CD4-positive, alpha-beta T cell treated with Interferon gamma for 1 hour (primary cell): ENCODE results near the gene LRRC47.
"Not testable (repeated sequence)": the region's sequence is repeated elsewhere in the genome, so short reads cannot be mapped to it uniquely, and the experiment has no call there.

ENCODE experiments used
- DNase-seq: peaks from one replicate; pipeline ENCODE4 v3.0.0-alpha.2; 2020

The LRRC47 gene

GRCh38 chr1:3814771-3815561, 18.7 kb upstream of the LRRC47 start:
- DNase-seq: no peak

DNA sequence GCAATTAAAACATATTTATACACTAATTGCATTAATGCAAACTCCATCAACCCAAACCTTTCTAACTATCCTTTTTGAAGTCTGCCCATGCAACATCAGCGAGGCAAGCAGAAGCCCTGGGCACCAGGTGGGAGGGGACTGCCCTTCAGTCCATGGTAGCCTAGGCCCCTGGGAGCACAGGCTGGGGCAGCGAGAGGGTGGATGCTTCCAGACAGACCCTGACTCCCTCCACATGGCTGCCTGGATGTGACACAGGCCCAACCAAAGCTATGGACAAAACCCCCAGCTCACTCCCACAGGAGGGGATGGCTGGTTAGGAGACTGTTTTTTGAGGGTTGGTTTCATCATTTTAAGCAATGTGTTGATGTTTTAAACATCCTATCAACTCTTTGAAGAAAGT, 17.8 kb upstream of the LRRC47 start:
- DNase-seq: no peak

DNA sequence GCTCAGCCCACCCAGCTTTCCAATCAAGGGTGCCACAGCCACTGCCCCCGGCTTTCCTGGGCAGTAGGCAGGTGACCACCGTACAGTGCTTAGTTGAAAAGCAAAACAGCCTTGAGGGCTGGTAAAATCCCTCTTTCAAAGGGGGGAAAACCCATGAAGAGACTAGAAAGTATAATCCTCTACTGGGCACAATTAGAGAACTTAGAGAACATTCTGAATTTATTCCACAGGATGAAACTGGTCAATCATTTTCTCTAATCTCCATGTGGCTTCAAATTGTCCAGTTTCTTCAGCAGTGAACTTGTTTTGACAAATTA, 15.3 kb upstream of the LRRC47 start:
- no peak for DNase-seq

- DNase-seq: not testable (repeated sequence)
These were observed 14.0 kb upstream of the LRRC47 start for GRCh38 chr1:3810149-3810761.

DNA sequence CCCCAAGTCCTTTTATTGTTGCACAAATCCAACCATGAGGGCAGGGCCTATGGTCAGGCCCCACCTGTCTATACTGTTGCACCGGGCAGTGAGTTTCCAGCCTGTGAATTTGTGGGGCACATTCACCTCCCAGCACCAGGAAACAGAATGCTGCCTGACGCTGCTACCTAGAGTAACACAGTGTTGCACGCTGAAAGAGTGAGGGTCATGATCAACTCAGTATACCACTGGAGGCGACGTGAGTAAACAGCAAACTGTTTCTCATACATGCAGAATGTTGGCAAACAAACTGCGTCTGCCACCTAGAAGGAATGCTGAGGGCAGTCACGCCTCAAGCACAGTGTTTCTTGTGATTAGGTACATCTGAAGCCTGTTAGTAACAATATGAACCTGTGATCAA, 13.4 kb upstream of the LRRC47 start:
- DNase-seq: no peak

DNA sequence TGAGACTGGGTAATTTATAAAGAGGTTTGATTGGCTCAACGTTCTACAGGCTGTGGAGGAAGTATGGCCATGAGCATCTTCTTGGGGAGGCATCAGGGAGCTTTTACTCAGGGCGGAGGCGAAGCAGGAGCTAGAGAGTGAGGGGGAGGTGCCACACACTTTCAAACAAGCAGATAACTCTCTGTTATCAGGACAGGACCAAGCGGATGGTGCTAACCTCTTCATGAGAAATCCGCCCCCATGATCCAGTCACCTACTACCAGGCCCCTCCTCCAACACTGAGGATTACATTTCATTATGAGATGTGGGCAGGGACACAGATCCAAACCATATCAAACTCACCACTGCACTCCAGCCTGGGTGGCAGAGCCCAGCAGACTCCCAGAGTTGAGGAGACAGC, 11.5 kb upstream of the LRRC47 start:
- DNase-seq: no peak

- DNase-seq: no peak
These were observed 8.7 kb upstream of the LRRC47 start for GRCh38 chr1:3805038-3805437.

DNA sequence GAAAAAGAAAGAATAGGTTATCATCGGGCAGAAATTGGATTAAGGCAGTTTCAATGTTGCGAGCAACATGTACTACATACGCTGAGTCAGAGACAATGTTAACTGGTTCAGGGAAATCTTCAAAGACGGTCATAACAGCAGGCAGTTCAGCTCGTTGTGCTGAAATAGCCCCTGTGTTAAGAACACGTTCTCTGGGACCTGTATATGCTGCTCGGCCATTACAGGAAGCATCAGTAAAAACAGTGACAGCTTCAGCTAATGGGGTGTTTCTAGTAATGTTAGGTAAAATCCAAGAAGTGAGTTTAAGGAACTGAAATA, 8.3 kb upstream of the LRRC47 start:
- not testable (repeated sequence) for DNase-seq

- DNase-seq: no peak
These were observed 7.8 kb upstream of the LRRC47 start for GRCh38 chr1:3803905-3804626.

DNA sequence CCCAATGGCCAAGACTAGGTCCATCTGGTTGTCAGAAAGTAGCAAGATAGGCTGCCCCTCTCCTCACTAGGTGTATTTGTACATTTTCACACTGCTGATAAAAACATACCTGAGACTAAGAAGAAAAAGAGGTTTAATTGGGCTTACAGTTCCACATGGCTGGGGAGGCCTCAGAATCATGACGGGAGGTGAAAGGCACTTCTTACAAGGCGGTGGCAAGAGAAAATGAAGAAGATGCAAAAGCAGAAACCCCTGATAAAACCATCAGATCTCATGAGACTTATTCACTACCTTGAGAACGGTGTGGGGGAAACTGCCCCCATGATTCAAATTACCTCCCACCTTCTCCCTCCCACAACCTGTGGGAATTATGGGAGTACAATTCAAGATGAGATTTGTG, 4.5 kb upstream of the LRRC47 start:
- DNase-seq: not testable (repeated sequence)

DNA sequence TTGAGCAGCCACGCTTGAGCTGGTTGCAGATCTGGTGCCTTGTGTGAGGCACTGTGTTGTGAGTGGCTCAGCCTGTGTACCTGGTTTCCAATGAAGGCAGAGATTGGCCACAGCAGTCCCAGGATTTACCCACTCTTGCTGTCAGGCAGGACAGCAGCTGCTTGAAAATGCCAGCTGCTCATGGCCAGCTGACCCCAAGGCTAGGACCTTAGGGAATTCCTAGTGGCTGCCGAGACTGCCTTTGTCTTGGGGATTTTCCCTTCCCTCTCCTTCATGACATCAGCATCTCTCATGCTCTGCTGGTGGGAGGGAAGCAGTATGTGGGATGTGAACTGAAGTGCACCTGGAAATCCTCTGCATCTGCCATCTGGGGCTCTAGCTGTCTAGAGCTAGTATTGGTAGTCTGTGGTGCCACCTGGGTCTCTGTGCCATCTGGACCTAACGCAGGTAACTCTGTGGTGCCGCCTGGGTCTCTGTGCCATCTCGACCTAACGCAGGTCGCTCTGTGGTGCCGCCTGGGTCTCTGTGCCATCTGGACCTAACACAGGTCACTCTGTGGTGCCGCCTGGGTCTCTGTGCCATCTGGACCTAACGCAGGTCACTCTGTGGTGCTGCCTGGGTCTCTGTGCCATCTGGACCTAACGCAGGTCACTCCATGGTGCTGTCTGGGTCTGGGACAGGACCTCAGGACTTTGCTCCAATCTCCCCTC, 3.8 kb upstream of the LRRC47 start:
- no peak for DNase-seq

DNA sequence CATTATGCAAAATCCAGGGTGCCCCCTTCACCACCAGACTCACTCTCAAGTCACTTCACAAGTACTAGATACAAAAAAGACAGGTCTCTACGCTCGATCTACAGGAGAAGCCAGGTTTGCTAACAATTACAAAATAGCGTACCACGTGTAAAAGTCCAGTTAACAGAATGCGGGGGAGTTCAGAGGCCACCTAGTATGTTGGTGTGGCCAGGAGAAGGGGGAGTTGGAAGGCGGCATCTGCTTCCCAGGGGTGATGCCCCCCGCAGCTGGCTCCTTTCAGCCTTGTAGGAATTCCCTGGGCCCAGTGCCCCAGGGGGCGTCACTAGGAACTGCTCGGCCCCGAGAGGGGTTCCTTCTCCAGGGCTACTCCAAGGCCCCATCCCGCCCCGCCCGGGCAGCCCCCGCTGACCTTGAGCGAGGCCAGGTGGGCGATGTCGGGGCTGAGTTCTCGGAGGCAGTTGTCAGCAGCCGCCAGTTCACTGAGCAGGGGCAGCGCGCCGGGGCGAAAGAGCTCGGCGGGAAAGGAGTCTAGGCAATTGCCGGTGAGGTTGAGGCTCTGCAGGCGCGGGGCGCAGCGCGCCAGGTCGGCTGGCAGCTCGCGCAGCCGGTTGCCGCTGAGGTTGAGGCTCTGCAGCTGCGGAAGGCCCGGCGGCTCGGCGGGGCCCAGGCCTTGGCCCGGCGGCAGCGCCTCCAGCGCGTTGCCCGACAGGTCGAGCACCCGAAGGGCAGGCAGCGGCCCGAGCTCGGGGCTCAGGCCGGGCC, 664 bp downstream of the LRRC47 start:
- DNase-seq: no peak

DNA sequence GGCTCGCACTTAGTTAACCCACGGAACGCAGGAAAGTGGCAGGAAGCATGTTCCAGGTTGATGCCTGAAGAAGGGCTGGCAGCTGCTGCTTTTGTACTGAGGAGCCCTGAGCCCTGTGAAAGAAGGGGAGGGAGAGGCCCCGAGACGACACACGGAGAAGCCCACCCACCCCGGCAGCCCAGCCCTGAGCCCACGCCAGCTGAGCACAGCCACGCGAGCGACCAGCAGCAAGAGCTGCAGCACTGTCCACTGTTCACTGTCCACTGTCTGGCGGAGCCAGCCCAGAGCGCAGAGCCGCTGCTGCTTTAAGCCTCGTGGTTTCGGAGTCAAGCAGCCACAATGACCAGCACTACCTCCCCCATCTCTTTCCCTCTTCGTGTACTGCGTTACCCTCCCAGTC, 5.3 kb downstream of the LRRC47 start:
- DNase-seq: no peak

GRCh38 chr1:3790500-3790923, 5.8 kb downstream of the LRRC47 start:
- DNase-seq: no peak

DNA sequence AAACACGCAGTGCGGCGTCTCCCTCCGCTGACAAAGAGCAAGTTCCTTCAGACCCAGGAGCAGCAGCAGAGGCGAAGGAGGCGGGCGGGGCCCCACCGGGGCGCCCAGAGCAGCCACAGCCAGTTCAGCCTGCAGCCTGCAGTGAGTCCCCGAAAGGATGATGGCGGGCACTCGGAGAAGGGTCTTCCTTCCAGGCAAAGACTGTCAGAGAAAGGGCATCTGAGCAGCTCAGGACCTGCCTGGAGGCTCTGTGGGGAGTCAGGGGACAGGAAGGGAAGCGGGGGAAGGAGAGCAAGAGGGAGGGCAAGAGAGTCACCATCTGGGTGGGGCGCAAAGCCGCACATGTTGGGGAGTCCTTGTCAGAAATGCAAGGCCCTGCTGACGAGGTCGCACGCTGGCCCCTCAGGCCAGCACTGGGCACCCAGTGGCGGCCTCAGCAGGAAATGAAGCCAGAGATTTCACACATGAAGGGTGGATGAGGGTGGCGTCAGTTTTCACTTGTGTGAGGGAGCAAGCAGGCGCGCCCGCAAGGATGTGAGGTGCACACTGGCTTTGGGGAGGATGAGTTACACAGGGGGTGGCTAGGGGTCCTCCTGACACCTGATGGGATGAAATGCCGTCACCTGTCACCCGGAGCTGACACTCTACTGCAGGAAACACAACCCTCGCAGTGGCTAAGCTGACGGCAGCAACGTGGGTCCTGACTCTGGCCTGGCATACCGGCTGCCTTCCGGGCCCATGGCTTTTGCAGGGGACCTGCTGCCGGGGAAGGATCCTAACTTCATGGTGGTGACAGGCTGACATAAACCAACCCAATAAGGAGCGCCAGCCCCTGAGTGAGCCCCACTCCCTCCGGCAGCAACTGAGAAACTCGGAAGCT, 6.6 kb downstream of the LRRC47 start:
- no peak for DNase-seq

- DNase-seq: no peak
These were observed 7.4 kb downstream of the LRRC47 start for GRCh38 chr1:3788756-3789420.

DNA sequence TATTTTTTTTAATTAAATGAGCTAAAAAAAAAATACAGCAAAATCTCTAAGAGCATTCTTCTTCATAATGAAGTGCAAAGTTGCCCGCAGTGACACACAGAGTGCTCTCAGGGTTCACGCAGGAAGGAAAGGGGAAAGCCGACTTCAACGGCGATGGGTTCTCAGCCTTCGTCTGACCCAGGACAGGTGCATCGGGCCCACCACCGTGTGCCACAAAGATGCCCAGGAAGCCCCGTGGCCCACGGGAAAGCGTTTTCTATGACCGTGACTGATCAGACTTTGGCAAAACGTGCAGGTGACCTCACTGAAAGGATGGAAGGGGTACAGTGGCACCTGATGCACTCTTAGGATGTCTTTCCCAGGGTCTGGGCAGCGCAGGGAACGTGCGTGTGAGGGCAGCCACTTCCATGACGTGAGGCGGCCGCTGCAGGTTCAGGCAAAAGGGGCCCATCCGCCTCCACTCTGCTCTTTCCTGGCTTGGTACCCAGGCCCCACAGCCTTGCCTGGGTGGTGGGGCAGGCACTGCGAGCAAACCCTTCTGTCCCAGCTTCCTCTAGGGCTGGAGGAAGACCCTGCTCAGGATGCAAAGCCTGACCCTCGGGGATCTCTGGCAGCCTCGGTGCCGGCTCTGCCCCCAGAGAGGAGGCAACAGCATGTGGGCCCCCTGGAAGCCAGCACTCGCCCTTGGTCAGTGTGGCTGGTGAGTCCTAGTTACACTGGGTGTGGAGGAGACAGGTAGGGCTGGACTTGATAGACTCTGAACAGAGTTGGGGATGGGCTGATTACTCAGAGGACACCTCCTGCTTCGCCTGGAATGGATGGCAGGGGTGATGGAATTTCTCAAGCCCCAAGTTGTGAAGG, 8.3 kb downstream of the LRRC47 start:
- no peak for DNase-seq

GRCh38 chr1:3787349-3787715, 9.0 kb downstream of the LRRC47 start:
- DNase-seq: peak; percentile 13

DNA sequence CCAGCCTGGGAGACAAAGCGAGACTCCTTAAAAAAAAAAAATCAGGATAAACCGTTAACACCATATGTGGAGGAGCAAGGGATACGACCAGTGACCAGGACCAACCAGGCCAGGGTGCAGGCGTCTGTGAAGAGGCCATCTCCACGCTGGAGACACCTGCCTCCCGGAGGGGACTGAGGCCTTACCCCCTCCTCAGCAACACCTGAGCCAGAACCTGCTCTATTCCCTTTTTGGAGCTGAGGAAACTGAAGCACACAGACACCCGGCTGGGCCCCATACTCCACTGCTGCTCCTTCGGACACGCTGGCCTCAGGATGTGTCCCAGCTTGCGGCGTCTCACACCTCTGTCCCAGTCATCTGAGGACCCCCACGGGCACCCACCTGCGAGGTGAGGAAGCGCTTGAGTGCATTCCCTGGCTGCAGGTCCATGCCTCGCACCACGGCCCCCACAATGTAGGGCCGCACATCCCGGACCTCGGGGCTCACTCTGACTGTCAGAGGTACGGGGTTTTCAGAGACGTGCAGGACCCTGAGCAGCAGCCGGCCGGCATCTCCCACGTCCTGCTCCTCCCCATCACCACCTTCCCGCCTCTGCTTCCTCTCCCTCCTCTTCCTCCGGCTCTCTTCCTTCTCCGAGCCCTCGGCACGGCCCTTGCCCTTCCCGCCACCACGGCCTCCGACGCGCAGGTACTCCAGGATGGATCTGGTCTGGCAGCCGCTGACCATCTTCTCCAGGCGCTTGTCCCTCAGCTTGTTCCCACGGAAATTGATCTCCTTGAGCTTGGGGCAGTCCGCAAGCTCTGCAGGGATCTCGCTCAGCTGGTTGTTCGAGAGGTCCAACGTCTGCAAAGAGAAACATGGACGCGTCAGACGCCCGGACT, 9.6 kb downstream of the LRRC47 start:
- DNase-seq: no peak
